ENCODE measurements around the gene SRGAP3.

Gene SRGAP3

GRCh38 chr3:9062570-9062969 is 186.9 kb downstream of the SRGAP3 start:
- Histone ChIP-seq H3K4me3 (ENCODE audit: control insufficient read depth in 1 of 7, extremely low read depth in 1 of 7, insufficient read depth in 4 of 7, low read depth in 2 of 7, low read length in 6 of 7) (no peak overlapping the region), H3K27ac (ENCODE audit: insufficient read depth in 1 of 2, low read depth in 1 of 2, low read length in 2 of 2, poor library complexity in 1 of 2, severe bottlenecking in 2 of 2) (no peak overlapping the region), H3K27me3 (replicated peaks in 2 of 5; ENCODE audit: control insufficient read depth in 4 of 5, insufficient read depth in 5 of 5, low read length in 4 of 5) (no peaks in the 10 kb centered on the region), H3K9me3 (ENCODE audit: control extremely low read depth in 1 of 5, control insufficient read depth in 4 of 5, insufficient read depth in 2 of 5, low read depth in 1 of 5, low read length in 4 of 5) (peaks cover 0 to 4% (median 0%) of the 10 kb centered on the region in 5 experiments), H3K4me1 (ENCODE audit: control extremely low read depth in 1 of 4, control insufficient read depth in 4 of 4, insufficient read depth in 4 of 4, low read length in 3 of 4) (no peaks in the 10 kb centered on the region), H3K36me3 (ENCODE audit: control insufficient read depth in 4 of 4, insufficient read depth in 4 of 4, low read length in 3 of 4) (peaks cover 0 to 2% (median 0%) of the 10 kb centered on the region in 4 experiments)
- no CpG with 5 or more reads among the region's 1 CpG for WGBS (ENCODE audit: insufficient coverage)
- POLR2A ChIA-PET, result interaction anchor here (0.7 kb wide), 1 partner anchor 68 kb away, joined by 7 read pairs; no protein-coding TSS in a partner anchor
- no peak for DNase-seq
- CTCF ChIA-PET, result no interaction called here

GRCh38 chr3:9061634-9062033 is 187.8 kb downstream of the SRGAP3 start:
- DNase-seq, result no peak
- H3K36me3 ChIP-seq (ENCODE audit: control insufficient read depth in 4 of 4, insufficient read depth in 4 of 4, low read length in 3 of 4), result peaks cover 0 to 2% (median 0%) of the 10 kb centered on the region in 4 experiments
- peaks cover 0 to 4% (median 0%) of the 10 kb centered on the region in 5 experiments for H3K9me3 ChIP-seq (ENCODE audit: control extremely low read depth in 1 of 5, control insufficient read depth in 4 of 5, insufficient read depth in 2 of 5, low read depth in 1 of 5, low read length in 4 of 5)
- H3K27ac ChIP-seq (ENCODE audit: insufficient read depth in 1 of 2, low read depth in 1 of 2, low read length in 2 of 2, poor library complexity in 1 of 2, severe bottlenecking in 2 of 2), result no peak overlapping the region
- H3K4me1 ChIP-seq (ENCODE audit: control extremely low read depth in 1 of 4, control insufficient read depth in 4 of 4, insufficient read depth in 4 of 4, low read length in 3 of 4), result no peaks in the 10 kb centered on the region
- ChIA-PET POLR2A (no interaction called here), CTCF (no interaction called here)
- WGBS (ENCODE audit: insufficient coverage), result 100% methylated on average over 2 of the region's 2 CpGs
- no peak overlapping the region for H3K4me3 ChIP-seq (ENCODE audit: control insufficient read depth in 1 of 7, extremely low read depth in 1 of 7, insufficient read depth in 4 of 7, low read depth in 2 of 7, low read length in 6 of 7)
- H3K27me3 ChIP-seq (replicated peaks in 2 of 5; ENCODE audit: control insufficient read depth in 4 of 5, insufficient read depth in 5 of 5, low read length in 4 of 5), result no peaks in the 10 kb centered on the region

GRCh38 chr3:9059489-9060400 is 189.7 kb downstream of the SRGAP3 start:
- no peaks in the 10 kb centered on the region for H3K4me1 ChIP-seq (ENCODE audit: control extremely low read depth in 1 of 4, control insufficient read depth in 4 of 4, insufficient read depth in 4 of 4, low read length in 3 of 4)
- DNase-seq, result no peak
- H3K36me3 ChIP-seq (ENCODE audit: control insufficient read depth in 4 of 4, insufficient read depth in 4 of 4, low read length in 3 of 4), result peaks cover 0 to 3% (median under 1%) of the 10 kb centered on the region in 4 experiments
- H3K4me3 ChIP-seq (ENCODE audit: control insufficient read depth in 1 of 7, extremely low read depth in 1 of 7, insufficient read depth in 4 of 7, low read depth in 2 of 7, low read length in 6 of 7), result no peak overlapping the region
- ChIA-PET POLR2A (no interaction called here), CTCF (interaction anchor here (0.8 kb wide), 1 partner anchor 38 kb away, joined by 3 read pairs; no protein-coding TSS in a partner anchor)
- H3K9me3 ChIP-seq (ENCODE audit: control extremely low read depth in 1 of 5, control insufficient read depth in 4 of 5, insufficient read depth in 2 of 5, low read depth in 1 of 5, low read length in 4 of 5), result peaks cover 0 to 4% (median 0%) of the 10 kb centered on the region in 5 experiments
- H3K27me3 ChIP-seq (replicated peaks in 2 of 5; ENCODE audit: control insufficient read depth in 4 of 5, insufficient read depth in 5 of 5, low read length in 4 of 5), result no peaks in the 10 kb centered on the region
- 96% methylated on average over 14 of the region's 19 CpGs for WGBS (ENCODE audit: insufficient coverage)
- no peak overlapping the region for H3K27ac ChIP-seq (ENCODE audit: insufficient read depth in 1 of 2, low read depth in 1 of 2, low read length in 2 of 2, poor library complexity in 1 of 2, severe bottlenecking in 2 of 2)

DNA sequence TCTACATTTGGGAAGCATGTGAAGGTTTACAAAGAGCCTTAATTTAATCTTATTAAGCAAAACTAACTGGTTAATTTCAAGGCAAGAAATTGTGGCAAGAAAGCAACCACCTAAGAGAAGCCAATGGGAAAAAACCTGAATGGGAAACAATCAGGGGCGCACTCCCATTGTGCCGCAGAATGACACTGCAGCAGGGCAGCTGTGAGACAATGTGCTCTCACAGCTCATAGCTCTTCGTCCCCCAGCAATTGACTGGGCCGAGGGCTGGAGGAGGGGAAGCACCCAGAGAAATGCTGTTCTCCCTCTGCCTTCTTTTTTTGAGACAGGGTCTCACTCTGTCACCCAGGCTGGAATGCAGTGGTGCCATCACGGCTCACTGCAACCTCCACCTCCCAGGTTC is 192.9 kb downstream of the SRGAP3 start:
- POLR2A ChIA-PET, result no interaction called here
- Histone ChIP-seq H3K4me3 (ENCODE audit: control insufficient read depth in 1 of 7, extremely low read depth in 1 of 7, insufficient read depth in 4 of 7, low read depth in 2 of 7, low read length in 6 of 7) (no peak overlapping the region), H3K36me3 (ENCODE audit: control insufficient read depth in 4 of 4, insufficient read depth in 4 of 4, low read length in 3 of 4) (peaks cover 0 to 13% (median 4%) of the 10 kb centered on the region in 4 experiments), H3K4me1 (ENCODE audit: control extremely low read depth in 1 of 4, control insufficient read depth in 4 of 4, insufficient read depth in 4 of 4, low read length in 3 of 4) (no peaks in the 10 kb centered on the region), H3K9me3 (ENCODE audit: control extremely low read depth in 1 of 5, control insufficient read depth in 4 of 5, insufficient read depth in 2 of 5, low read depth in 1 of 5, low read length in 4 of 5) (no peaks in the 10 kb centered on the region), H3K27ac (ENCODE audit: insufficient read depth in 1 of 2, low read depth in 1 of 2, low read length in 2 of 2, poor library complexity in 1 of 2, severe bottlenecking in 2 of 2) (no peak overlapping the region), H3K27me3 (replicated peaks in 2 of 5; ENCODE audit: control insufficient read depth in 4 of 5, insufficient read depth in 5 of 5, low read length in 4 of 5) (no peaks in the 10 kb centered on the region)
- CTCF ChIA-PET, result no interaction called here
- no peak for DNase-seq
- WGBS (ENCODE audit: insufficient coverage), result 95% methylated on average over 4 of the region's 5 CpGs

- H3K36me3 ChIP-seq (ENCODE audit: control insufficient read depth in 4 of 4, insufficient read depth in 4 of 4, low read length in 3 of 4), result peaks cover 0 to 7% (median 1%) of the 10 kb centered on the region in 4 experiments
- no peak overlapping the region for H3K27ac ChIP-seq (ENCODE audit: insufficient read depth in 1 of 2, low read depth in 1 of 2, low read length in 2 of 2, poor library complexity in 1 of 2, severe bottlenecking in 2 of 2)
- H3K4me3 ChIP-seq (ENCODE audit: control insufficient read depth in 1 of 7, extremely low read depth in 1 of 7, insufficient read depth in 4 of 7, low read depth in 2 of 7, low read length in 6 of 7), result no peak overlapping the region
- no peaks in the 10 kb centered on the region for H3K9me3 ChIP-seq (ENCODE audit: control extremely low read depth in 1 of 5, control insufficient read depth in 4 of 5, insufficient read depth in 2 of 5, low read depth in 1 of 5, low read length in 4 of 5)
- H3K27me3 ChIP-seq (replicated peaks in 2 of 5; ENCODE audit: control insufficient read depth in 4 of 5, insufficient read depth in 5 of 5, low read length in 4 of 5), result no peaks in the 10 kb centered on the region
- DNase-seq, result no peak
- no peaks in the 10 kb centered on the region for H3K4me1 ChIP-seq (ENCODE audit: control extremely low read depth in 1 of 4, control insufficient read depth in 4 of 4, insufficient read depth in 4 of 4, low read length in 3 of 4)
- CTCF ChIA-PET, result no interaction called here
- POLR2A ChIA-PET, result no interaction called here
- 96% methylated on average over 20 of the region's 20 CpGs for WGBS (ENCODE audit: insufficient coverage)
Observed at GRCh38 chr3:9047452-9048346, 201.7 kb downstream of the SRGAP3 start.

GRCh38 chr3:9045371-9045770 is 204.1 kb downstream of the SRGAP3 start:
- CTCF ChIA-PET, result no interaction called here
- no peaks in the 10 kb centered on the region for H3K4me1 ChIP-seq (ENCODE audit: control extremely low read depth in 1 of 4, control insufficient read depth in 4 of 4, insufficient read depth in 4 of 4, low read length in 3 of 4)
- POLR2A ChIA-PET, result no interaction called here
- no peak overlapping the region for H3K4me3 ChIP-seq (ENCODE audit: control insufficient read depth in 1 of 7, extremely low read depth in 1 of 7, insufficient read depth in 4 of 7, low read depth in 2 of 7, low read length in 6 of 7)
- no peaks in the 10 kb centered on the region for H3K27me3 ChIP-seq (replicated peaks in 2 of 5; ENCODE audit: control insufficient read depth in 4 of 5, insufficient read depth in 5 of 5, low read length in 4 of 5)
- no peak for DNase-seq
- no peaks in the 10 kb centered on the region for H3K9me3 ChIP-seq (ENCODE audit: control extremely low read depth in 1 of 5, control insufficient read depth in 4 of 5, insufficient read depth in 2 of 5, low read depth in 1 of 5, low read length in 4 of 5)
- WGBS (ENCODE audit: insufficient coverage), result 92% methylated on average over 7 of the region's 7 CpGs
- no peak overlapping the region for H3K27ac ChIP-seq (ENCODE audit: insufficient read depth in 1 of 2, low read depth in 1 of 2, low read length in 2 of 2, poor library complexity in 1 of 2, severe bottlenecking in 2 of 2)
- no peaks in the 10 kb centered on the region for H3K36me3 ChIP-seq (ENCODE audit: control insufficient read depth in 4 of 4, insufficient read depth in 4 of 4, low read length in 3 of 4)

GRCh38 chr3:9043063-9043462 is 206.4 kb downstream of the SRGAP3 start:
- H3K27me3 ChIP-seq (replicated peaks in 2 of 5; ENCODE audit: control insufficient read depth in 4 of 5, insufficient read depth in 5 of 5, low read length in 4 of 5), result no peaks in the 10 kb centered on the region
- ChIA-PET POLR2A (no interaction called here), CTCF (no interaction called here)
- H3K4me1 ChIP-seq (ENCODE audit: control extremely low read depth in 1 of 4, control insufficient read depth in 4 of 4, insufficient read depth in 4 of 4, low read length in 3 of 4), result no peaks in the 10 kb centered on the region
- no peak overlapping the region for H3K4me3 ChIP-seq (ENCODE audit: control insufficient read depth in 1 of 7, extremely low read depth in 1 of 7, insufficient read depth in 4 of 7, low read depth in 2 of 7, low read length in 6 of 7)
- H3K9me3 ChIP-seq (ENCODE audit: control extremely low read depth in 1 of 5, control insufficient read depth in 4 of 5, insufficient read depth in 2 of 5, low read depth in 1 of 5, low read length in 4 of 5), result no peaks in the 10 kb centered on the region
- no peaks in the 10 kb centered on the region for H3K36me3 ChIP-seq (ENCODE audit: control insufficient read depth in 4 of 4, insufficient read depth in 4 of 4, low read length in 3 of 4)
- DNase-seq, result no peak
- 81% methylated on average over 4 of the region's 6 CpGs for WGBS (ENCODE audit: insufficient coverage)
- no peak overlapping the region for H3K27ac ChIP-seq (ENCODE audit: insufficient read depth in 1 of 2, low read depth in 1 of 2, low read length in 2 of 2, poor library complexity in 1 of 2, severe bottlenecking in 2 of 2)

Data from common myeloid progenitor, CD34-positive (primary cell).